H9 (cell line): Measurements from ENCODE around the gene MRPL21. TPM values are rescaled to one million over a fixed set of nuclear protein-coding genes. Genes with fewer than 3 reads are reported as not detected.

Experiments used
- DNase-seq: peaks from one replicate; pipeline ENCODE4 v3.0.0-alpha.2; 2017
- H2AFZ ChIP-seq: one replicate; pipeline ENCODE4 v1.6.1; 2013; ENCODE audit warnings: mild to moderate bottlenecking, low read length, control low read depth, moderate library complexity
- H2AK5ac ChIP-seq: 2 replicates; pipeline ENCODE4 v1.6.1; 2013; ENCODE audit warnings: low read length, control low read depth, mixed read lengths; ENCODE audit not compliant: insufficient read length
- H2BK120ac ChIP-seq: one replicate; pipeline ENCODE4 v1.6.1; 2013; ENCODE audit warnings: low read depth, mild to moderate bottlenecking, low read length, control low read depth, inconsistent platforms; ENCODE audit not compliant: poor library complexity, severe bottlenecking
- H2BK12ac ChIP-seq: 2 replicates; pipeline ENCODE4 v1.6.1; 2013; ENCODE audit warnings: low read length, control low read depth, mixed read lengths, low read depth; ENCODE audit not compliant: insufficient read length
- H2BK15ac ChIP-seq: 2 replicates; pipeline ENCODE4 v1.6.1; 2013; ENCODE audit warnings: low read depth, low read length, control low read depth
- H2BK20ac ChIP-seq: one replicate; pipeline ENCODE4 v1.6.1; 2013; ENCODE audit warnings: low read depth, mild to moderate bottlenecking, low read length, control low read depth, inconsistent platforms; ENCODE audit not compliant: poor library complexity, severe bottlenecking
- H2BK5ac ChIP-seq: 2 replicates; pipeline ENCODE4 v1.6.1; 2013; ENCODE audit warnings: low read length, control low read depth, mixed read lengths; ENCODE audit not compliant: insufficient read length
- H3K14ac ChIP-seq: 2 replicates; pipeline ENCODE4 v1.6.1; 2013; ENCODE audit warnings: low read length, control low read depth; ENCODE audit not compliant: insufficient read depth
- H3K18ac ChIP-seq: 2 replicates; pipeline ENCODE4 v1.6.1; 2013; ENCODE audit warnings: low read depth, mild to moderate bottlenecking, mixed read lengths, low read length, control low read depth; ENCODE audit not compliant: insufficient read length
- H3K23ac ChIP-seq: 2 replicates; pipeline ENCODE4 v1.6.1; 2013; ENCODE audit warnings: low read length, control low read depth, mixed read lengths, low read depth; ENCODE audit not compliant: insufficient read length
- H3K23me2 ChIP-seq: 2 replicates; pipeline ENCODE4 v1.6.1; 2013; ENCODE audit warnings: low read depth, mild to moderate bottlenecking, mixed read lengths, low read length, control low read depth; ENCODE audit not compliant: insufficient read length, poor library complexity, severe bottlenecking
- H3K27ac ChIP-seq: 2 replicates; pipeline ENCODE4 v1.5.1; 2013; ENCODE audit warnings: low read length, control low read depth, mixed read lengths, low read depth; ENCODE audit not compliant: insufficient read length
- H3K27me3 ChIP-seq: 2 replicates; pipeline ENCODE4 v1.6.1; 2013; ENCODE audit warnings: low read length, control low read depth, inconsistent platforms; ENCODE audit not compliant: insufficient read depth
- H3K4ac ChIP-seq: 2 replicates; pipeline ENCODE4 v1.6.1; 2013; ENCODE audit warnings: low read depth, mild to moderate bottlenecking, control low read depth, inconsistent platforms, low read length, moderate library complexity
- H3K4me1 ChIP-seq: 2 replicates; pipeline ENCODE4 v1.6.1; 2013; ENCODE audit warnings: low read length, control low read depth, inconsistent platforms; ENCODE audit not compliant: insufficient read depth
- H3K4me2 ChIP-seq: 2 replicates; pipeline ENCODE4 v1.6.1; 2013; ENCODE audit warnings: low read length, control low read depth, mixed read lengths; ENCODE audit not compliant: insufficient read length, insufficient read depth
- H3K56ac ChIP-seq: 2 replicates; pipeline ENCODE4 v1.6.1; 2013; ENCODE audit warnings: low read depth, mild to moderate bottlenecking, mixed read lengths, low read length, control low read depth; ENCODE audit not compliant: insufficient read length
- H3K79me1 ChIP-seq: 2 replicates; pipeline ENCODE4 v1.6.1; 2013; ENCODE audit warnings: low read depth, mild to moderate bottlenecking, moderate library complexity, low read length, control low read depth, inconsistent platforms; ENCODE audit not compliant: insufficient read depth, poor library complexity, severe bottlenecking
- H3K79me2 ChIP-seq: 2 replicates; pipeline ENCODE4 v1.6.1; 2013; ENCODE audit warnings: low read length, control low read depth, inconsistent platforms; ENCODE audit not compliant: insufficient read depth
- H3K9ac ChIP-seq: 2 replicates; pipeline ENCODE4 v1.6.1; 2013; ENCODE audit warnings: low read length, control low read depth, mixed read lengths; ENCODE audit not compliant: insufficient read length; ENCODE audit errors: extremely low read depth
- H3K9me3 ChIP-seq: one replicate; pipeline ENCODE4 v1.6.1; 2013; ENCODE audit warnings: low read depth, low read length, inconsistent platforms; ENCODE audit not compliant: control insufficient read depth
- H3T11ph ChIP-seq: one replicate; pipeline ENCODE4 v1.6.1; 2013; ENCODE audit warnings: mild to moderate bottlenecking, low read length, control low read depth, inconsistent platforms
- H4K20me1 ChIP-seq: one replicate; pipeline ENCODE4 v1.6.1; 2013; ENCODE audit not compliant: control insufficient read depth, insufficient read length, insufficient read depth
- H4K5ac ChIP-seq: 2 replicates; pipeline ENCODE4 v1.6.1; 2013; ENCODE audit warnings: low read depth, mild to moderate bottlenecking, mixed read lengths, low read length, control low read depth; ENCODE audit not compliant: insufficient read length
- H4K8ac ChIP-seq: replicated peaks from 2 replicates; pipeline ENCODE4 v1.6.1; 2013; ENCODE audit warnings: low read length, control low read depth, mixed read lengths, low read depth; ENCODE audit not compliant: insufficient read length
- H4K91ac ChIP-seq: 2 replicates; pipeline ENCODE4 v1.6.1; 2013; ENCODE audit warnings: low read depth, mild to moderate bottlenecking, moderate library complexity, mixed read lengths, low read length, control low read depth; ENCODE audit not compliant: insufficient read length
- H3K27ac Mint-ChIP-seq, 3 experiments: 2 replicates in 2 of 3; 3 replicates in 1 of 3; pipeline ENCODE4 v1.8.0; 2020 to 2021; ENCODE audit warnings: mixed read lengths in 3 of 3, mild to moderate bottlenecking in 1 of 3, moderate library complexity in 1 of 3
- H3K27me3 Mint-ChIP-seq: 2 replicates; pipeline ENCODE4 v1.8.0; 2021; ENCODE audit warnings: low read depth, mild to moderate bottlenecking, moderate library complexity, mixed read lengths
- H3K36me3 Mint-ChIP-seq, 3 experiments: 2 replicates in 2 of 3; 3 replicates in 1 of 3; pipeline ENCODE4 v1.8.0; 2020 to 2021; ENCODE audit warnings: low read depth in 3 of 3, mixed read lengths in 3 of 3; ENCODE audit not compliant: insufficient read depth in 1 of 3
- H3K4me1 Mint-ChIP-seq, 2 experiments: 2 replicates each; pipeline ENCODE4 v1.8.0; 2020; ENCODE audit warnings: mixed read lengths in 2 of 2
- H3K4me3 Mint-ChIP-seq, 2 experiments: 2 replicates in 1 of 2; 3 replicates in 1 of 2; pipeline ENCODE4 v1.8.0; 2020 to 2021; ENCODE audit warnings: mild to moderate bottlenecking in 2 of 2, mixed read lengths in 2 of 2, moderate library complexity in 1 of 2
- H3K9me3 Mint-ChIP-seq, 2 experiments: 2 replicates in 1 of 2; 3 replicates in 1 of 2; pipeline ENCODE4 v1.8.0; 2020; ENCODE audit warnings: mild to moderate bottlenecking in 2 of 2, mixed read lengths in 2 of 2, moderate library complexity in 1 of 2
- CTCF ChIP-seq: fragments of 200-600 bp; sonication (generic); conservative IDR thresholded peaks from 3 replicates; pipeline ENCODE4 v1.8.0; 2021; ENCODE audit warnings: antibody characterized with exemption, mild to moderate bottlenecking
- WGBS: extraction: QIAGEN DNeasy Blood & Tissue Kit; methylation state at CpG from one replicate; pipeline ENCODE4 v1.1.7; 2013; ENCODE audit warnings: missing lambda C conversion rate, low lambda C conversion rate, mixed read lengths; ENCODE audit not compliant: insufficient read length; ENCODE audit errors: extremely low coverage; 5-methylcytosine and 5-hydroxymethylcytosine counted together
- total RNA-seq: library from RNA; stranded (reverse); gene quantifications from 2 replicates; pipeline ENCODE4 v1.2.1, GENCODE V29; 2021

The MRPL21 gene
- total RNA-seq, 1 experiment from 2014 or later: 91.5 TPM

DNA sequence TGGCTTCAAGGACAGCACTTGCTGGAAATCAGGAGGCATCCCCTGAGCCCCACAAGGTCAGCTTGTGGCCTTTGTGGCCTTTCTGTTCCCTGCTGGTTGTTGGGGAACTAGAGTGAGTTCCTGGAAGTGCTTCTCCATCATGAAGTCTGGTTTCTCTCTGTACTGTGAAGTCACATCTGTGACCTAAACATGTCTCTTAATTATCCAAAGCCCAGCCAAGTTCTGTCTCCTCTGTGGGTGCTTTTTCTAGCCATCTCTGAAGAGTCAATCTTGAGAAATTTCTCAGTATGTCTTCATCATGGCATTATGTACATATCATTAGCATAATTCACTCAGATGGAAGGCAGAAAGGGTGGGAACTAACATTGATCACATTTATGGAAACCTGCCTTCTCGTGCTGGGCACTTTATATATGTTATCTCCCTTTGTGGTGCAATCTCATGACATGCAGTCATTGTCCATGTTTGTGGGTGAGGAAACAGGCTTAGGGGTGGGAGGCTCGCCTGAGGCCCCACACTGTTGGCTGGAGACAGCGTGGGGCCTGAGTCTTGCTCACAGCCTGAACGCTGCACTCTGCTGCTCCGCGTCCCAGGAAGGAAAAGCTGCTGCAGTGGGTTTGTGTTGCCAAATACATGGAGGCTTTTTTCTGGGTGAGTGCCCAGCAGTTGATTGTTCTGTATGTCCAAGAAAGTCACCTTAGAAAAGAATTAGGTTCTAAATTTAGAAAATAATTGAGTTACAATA lies 24.7 kb upstream of the MRPL21 start:
- Mint-ChIP-seq H3K4me1 (no peaks in the 10 kb centered on the region), H3K27ac (no peak overlapping the region), H3K36me3 (peaks cover 51 to 70% (median 66%) of the 10 kb centered on the region in 3 experiments), H3K4me3 (no peak overlapping the region), H3K27me3 (no peaks in the 10 kb centered on the region; the same call in 1 of the 2 replicates), H3K9me3 (peaks cover 20% of the 10 kb centered on the region in 2 experiments)
- Histone ChIP-seq H3K23ac (no peak overlapping the region), H3K79me1 (no peaks in the 10 kb centered on the region), H2BK15ac (no peak overlapping the region), H3K27ac (no peak overlapping the region), H3K27me3 (no peaks in the 10 kb centered on the region), H3K4me2 (no peak overlapping the region), H3T11ph (no peak overlapping the region), H2AFZ (no peak overlapping the region), H3K56ac (no peak overlapping the region), H2BK20ac (no peak overlapping the region), H4K20me1 (no peaks in the 10 kb centered on the region), H4K91ac (no peak overlapping the region), H2BK120ac (no peak overlapping the region), H3K4me1 (no peaks in the 10 kb centered on the region), H2BK12ac (no peak overlapping the region), H3K4ac (no peak overlapping the region), H3K79me2 (no peaks in the 10 kb centered on the region), H3K18ac (no peak overlapping the region), H3K23me2 (no peaks in the 10 kb centered on the region), H3K9me3 (peaks cover 5% of the 10 kb centered on the region), H4K5ac (no peak overlapping the region), H3K9ac (no peak overlapping the region), H2AK5ac (no peak overlapping the region), H2BK5ac (no peak overlapping the region), H3K14ac (no peak overlapping the region), H4K8ac (no peak overlapping the region)
- DNase-seq: no peak
- TF ChIP-seq CTCF: no peak
- no CpG with 5 or more reads among the region's 6 CpGs for WGBS
